WTC11 (cell line): ENCODE measurements around the gene VSNL1.

ENCODE experiments used
- CTCF ChIP-seq: fragments of 200-600 bp; IDR thresholded peaks from 2 replicates; pipeline ENCODE4 v1.8.0; 2022; ENCODE audit warnings: antibody characterized with exemption
- JUN ChIP-seq: sonication (generic); formaldehyde crosslinking; IDR thresholded peaks from 2 replicates; pipeline ENCODE4 v1.8.0; 2023; ENCODE audit warnings: mild to moderate bottlenecking, missing genetic modification reagents
- ZBTB21 ChIP-seq: sonication (generic); formaldehyde crosslinking; IDR thresholded peaks from 2 replicates; pipeline ENCODE4 v1.8.1; 2023; ENCODE audit warnings: mild to moderate bottlenecking, missing genetic modification reagents, borderline replicate concordance
- ZMAT4 ChIP-seq: fragments of 250-450 bp; sonication (Bioruptor Pico); IDR thresholded peaks from 2 replicates; pipeline ENCODE4 v1.9.0; 2021; ENCODE audit warnings: mild to moderate bottlenecking
- ZNF138 ChIP-seq: sonication (generic); formaldehyde crosslinking; conservative IDR thresholded peaks from 2 replicates; pipeline ENCODE4 v1.8.1; 2022; ENCODE audit warnings: mild to moderate bottlenecking, moderate library complexity, missing genetic modification reagents
- ZNF396 ChIP-seq: fragments of 250-450 bp; sonication (Bioruptor Pico); IDR thresholded peaks from 2 replicates; pipeline ENCODE4 v1.8.0; 2021; ENCODE audit warnings: mild to moderate bottlenecking, moderate library complexity, borderline replicate concordance
- ZNF423 ChIP-seq: fragments of 250-450 bp; sonication (Bioruptor Pico); IDR thresholded peaks from 2 replicates; pipeline ENCODE4 v2.1.2; 2022; ENCODE audit warnings: mild to moderate bottlenecking, moderate library complexity
- ZNF671 ChIP-seq: fragments of 250-450 bp; sonication (Bioruptor Pico); IDR thresholded peaks from 2 replicates; pipeline ENCODE4 v1.8.0; 2021; ENCODE audit warnings: mild to moderate bottlenecking

- no peak for TF ChIP-seq CTCF
- peak; percentile 83; the same call in 1 of the 2 replicates for TF ChIP-seq ZBTB21 (CRISPR knock-in tag)
- TF ChIP-seq ZNF396 = no peak
- no peak for TF ChIP-seq ZMAT4 (CRISPR knock-in tag)
- no peak for TF ChIP-seq ZNF671 (CRISPR knock-in tag)
- peak; percentile 36; the same call in 1 of the 2 replicates for TF ChIP-seq JUN (CRISPR knock-in tag)
- peak; percentile 49 for TF ChIP-seq ZNF423 (CRISPR knock-in tag)
- TF ChIP-seq ZNF138 (CRISPR knock-in tag) = peak; percentile 81; the same call in 1 of the 2 replicates
Measured at GRCh38 chr2:17538844-17539554, 1.5 kb upstream of the VSNL1 start.
